22Rv1 (cell line): ENCODE data around the gene SH3RF2.

Source experiments
- H3K27ac ChIP-seq: fragments of 450-650 bp; 2 replicates; pipeline ENCODE4 v1.5.1; 2017
- CTCF ChIP-seq: fragments of 450-650 bp; IDR thresholded peaks from 2 replicates; pipeline ENCODE4 v1.5.1; 2017; ENCODE audit warnings: mild to moderate bottlenecking
- ZFX ChIP-seq: fragments of 450-650 bp; IDR thresholded peaks from 2 replicates; pipeline ENCODE4 v1.6.1; 2017; ENCODE audit warnings: antibody characterized with exemption, borderline replicate concordance

Gene SH3RF2

GRCh38 chr5:145999208-145999607 is 62.8 kb downstream of the SH3RF2 start:
- no peak overlapping the region for H3K27ac ChIP-seq
- TF ChIP-seq ZFX (no peak), CTCF (no peak)

GRCh38 chr5:146000072-146000471 is 63.7 kb downstream of the SH3RF2 start:
- TF ChIP-seq CTCF, result no peak
- no peak for TF ChIP-seq ZFX
- H3K27ac ChIP-seq, result no peak overlapping the region

- TF ChIP-seq ZFX (no peak), CTCF (no peak)
- no peak overlapping the region for H3K27ac ChIP-seq
These were observed 65.3 kb downstream of the SH3RF2 start for GRCh38 chr5:146001544-146002190.

GRCh38 chr5:146002491-146002890 is 66.1 kb downstream of the SH3RF2 start:
- TF ChIP-seq CTCF (no peak), ZFX (no peak)
- H3K27ac ChIP-seq, result no peak overlapping the region

GRCh38 chr5:146003852-146004251 is 67.5 kb downstream of the SH3RF2 start:
- no peak overlapping the region for H3K27ac ChIP-seq
- no peak for TF ChIP-seq CTCF
- TF ChIP-seq ZFX, result no peak

GRCh38 chr5:146005264-146005663 is 68.9 kb downstream of the SH3RF2 start:
- no peak overlapping the region for H3K27ac ChIP-seq
- TF ChIP-seq ZFX (no peak), CTCF (no peak)

- no peak overlapping the region for H3K27ac ChIP-seq
- TF ChIP-seq ZFX (no peak), CTCF (no peak)
These were observed 69.3 kb downstream of the SH3RF2 start for GRCh38 chr5:146005723-146006122.
